GM21447 (cell line): ENCODE results near the gene RNPS1.
"Not testable (repeated sequence)": the region's sequence is repeated elsewhere in the genome, so short reads cannot be mapped to it uniquely, and the experiment has no call there.

ENCODE experiments used
- ATAC-seq: cut with Tn5 transposase; IDR thresholded peaks from one replicate; pipeline ENCODE4 v1.9.1; 2021; ENCODE audit not compliant: unreplicated experiment

RNPS1 gene

DNA sequence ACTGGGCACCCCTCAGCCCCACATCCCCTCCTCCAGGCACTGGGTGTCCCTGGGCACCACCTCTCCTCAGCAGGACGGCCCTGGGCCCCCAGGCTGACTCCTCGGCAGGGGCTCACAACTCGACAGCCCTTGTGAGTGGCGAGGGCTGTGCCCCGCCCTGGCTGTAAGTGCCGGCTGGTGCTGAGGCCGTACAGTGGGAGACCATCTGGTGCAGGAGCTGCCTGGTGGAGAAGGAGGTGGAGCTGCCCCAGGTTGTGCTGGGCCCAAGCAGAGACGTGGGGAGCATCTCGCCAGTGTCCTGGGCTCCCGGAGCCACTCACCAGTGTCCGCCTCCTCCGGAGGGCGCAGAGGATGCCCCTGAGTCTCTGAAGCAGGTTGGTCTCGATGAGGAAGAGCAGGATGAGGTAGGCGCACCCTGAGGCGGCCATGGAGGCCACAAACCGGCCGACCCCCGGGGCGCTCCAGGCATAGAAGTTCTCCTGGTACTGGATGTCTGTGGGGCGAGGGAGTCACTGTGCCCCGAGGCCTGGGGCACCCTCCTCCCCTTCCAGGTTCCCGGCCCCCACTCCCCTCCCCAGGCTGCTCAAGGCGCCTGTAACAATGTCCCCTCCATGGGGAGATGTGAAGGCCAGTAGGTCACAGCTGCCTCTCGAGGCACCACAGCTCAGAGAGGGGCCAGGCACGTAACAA, 15.1 kb upstream of the RNPS1 start:
- no peak for ATAC-seq

GRCh38 chr16:2282262-2282661, 14.3 kb upstream of the RNPS1 start:
- no peak for ATAC-seq

DNA sequence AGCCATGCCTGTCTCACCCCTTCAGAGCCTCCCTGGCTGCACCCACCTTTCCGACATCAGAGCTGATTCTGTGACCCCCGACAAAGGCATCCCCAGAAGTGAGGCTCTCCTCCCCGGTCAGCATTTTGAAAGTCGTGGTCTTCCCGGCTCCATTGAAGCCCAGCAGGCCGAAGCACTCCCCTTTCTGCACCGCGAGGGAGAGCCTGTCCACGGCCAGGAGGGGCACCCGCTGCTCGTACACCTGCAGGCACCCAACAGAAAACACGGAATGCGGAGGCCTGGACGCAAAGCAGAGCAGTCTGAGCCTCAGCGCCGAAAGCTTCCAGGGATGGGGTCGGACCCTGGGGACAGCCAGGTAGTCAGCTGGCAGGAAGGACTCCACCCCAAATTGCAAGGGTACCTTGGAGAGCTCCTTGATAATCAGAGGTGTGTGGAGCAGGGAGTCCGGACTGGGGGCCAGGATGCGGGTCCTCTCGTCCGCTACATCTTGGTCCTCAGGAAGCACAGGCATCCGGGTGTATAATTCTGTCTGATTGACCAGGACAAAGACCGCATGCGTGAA, 13.1 kb upstream of the RNPS1 start:
- ATAC-seq = no peak

DNA sequence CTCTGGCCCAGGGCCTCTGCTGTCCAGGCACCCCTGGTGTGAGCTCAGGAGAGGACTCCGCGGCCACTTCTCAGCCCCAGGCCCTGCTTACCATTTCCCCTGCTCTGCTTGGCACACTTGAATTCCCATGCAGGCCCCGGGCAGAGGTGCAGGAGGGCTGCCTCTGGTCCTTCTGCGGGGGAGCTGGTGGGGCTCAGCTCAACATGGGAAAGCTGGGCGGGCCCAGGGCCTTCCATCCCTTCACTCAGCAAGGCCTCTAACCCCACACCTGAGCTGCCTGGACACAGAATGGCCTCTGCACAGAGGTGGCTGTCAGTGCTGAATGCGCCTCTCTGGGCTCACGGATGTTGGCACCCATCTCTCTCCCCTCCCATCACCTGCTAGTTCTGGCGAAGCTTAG, 12.5 kb upstream of the RNPS1 start:
- ATAC-seq = no peak

DNA sequence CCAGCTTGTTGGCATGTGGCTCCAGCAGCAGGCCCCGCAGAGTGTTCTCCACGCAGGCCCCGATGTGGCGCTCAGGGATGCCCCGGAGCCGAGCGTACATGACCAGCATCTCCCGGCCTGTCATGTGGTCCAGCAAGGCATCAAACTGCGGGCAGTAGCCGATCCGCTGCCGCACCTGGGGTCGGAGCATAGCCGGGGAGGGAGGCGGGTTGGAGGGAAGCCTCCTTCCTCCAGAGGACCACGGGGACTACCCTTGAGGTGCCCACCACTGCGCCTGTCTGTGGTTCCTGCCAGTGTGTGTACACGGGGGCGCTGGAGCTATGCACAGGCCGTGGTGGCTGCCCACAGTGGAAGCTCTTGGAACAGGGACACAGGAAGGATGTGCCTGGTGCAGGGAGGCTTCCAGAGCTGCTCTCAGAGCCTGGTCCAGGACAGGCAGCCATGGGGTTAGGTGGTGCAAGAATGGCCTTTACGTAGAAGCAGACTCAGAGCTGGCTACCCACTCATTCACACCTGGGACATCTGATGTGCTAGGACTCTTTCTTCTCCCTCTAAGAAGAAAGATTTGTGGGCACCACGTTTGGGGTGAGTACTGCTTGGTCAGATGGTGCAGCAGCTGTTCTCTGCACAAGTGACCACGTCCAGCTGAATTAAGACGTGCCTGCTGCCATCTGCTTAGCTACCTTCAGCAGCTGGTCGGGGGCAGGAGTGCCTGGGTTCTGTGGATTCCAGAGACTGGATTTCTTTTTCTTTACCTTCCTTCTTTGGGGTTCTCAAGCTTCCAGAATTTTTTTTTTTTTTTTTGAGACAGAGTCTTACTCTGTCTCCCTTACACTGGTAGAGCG, 11.3 kb upstream of the RNPS1 start:
- ATAC-seq = no peak

DNA sequence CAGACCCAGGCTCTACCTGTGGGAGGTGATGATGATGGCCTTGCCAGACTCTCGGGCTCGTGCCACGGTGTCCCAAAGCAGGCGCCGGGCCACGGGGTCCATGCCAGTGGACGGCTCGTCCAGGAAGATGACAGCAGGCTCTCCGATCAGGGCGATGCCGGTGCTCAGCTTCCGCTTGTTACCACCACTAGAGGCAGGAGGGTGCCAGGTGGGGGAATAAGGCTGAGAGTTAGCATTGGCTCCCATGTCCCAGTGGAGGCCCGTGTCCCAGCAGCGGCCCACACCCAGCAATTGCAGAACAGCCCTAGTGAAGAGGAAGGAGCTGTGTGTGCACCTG, 10.3 kb upstream of the RNPS1 start:
- no peak for ATAC-seq

DNA sequence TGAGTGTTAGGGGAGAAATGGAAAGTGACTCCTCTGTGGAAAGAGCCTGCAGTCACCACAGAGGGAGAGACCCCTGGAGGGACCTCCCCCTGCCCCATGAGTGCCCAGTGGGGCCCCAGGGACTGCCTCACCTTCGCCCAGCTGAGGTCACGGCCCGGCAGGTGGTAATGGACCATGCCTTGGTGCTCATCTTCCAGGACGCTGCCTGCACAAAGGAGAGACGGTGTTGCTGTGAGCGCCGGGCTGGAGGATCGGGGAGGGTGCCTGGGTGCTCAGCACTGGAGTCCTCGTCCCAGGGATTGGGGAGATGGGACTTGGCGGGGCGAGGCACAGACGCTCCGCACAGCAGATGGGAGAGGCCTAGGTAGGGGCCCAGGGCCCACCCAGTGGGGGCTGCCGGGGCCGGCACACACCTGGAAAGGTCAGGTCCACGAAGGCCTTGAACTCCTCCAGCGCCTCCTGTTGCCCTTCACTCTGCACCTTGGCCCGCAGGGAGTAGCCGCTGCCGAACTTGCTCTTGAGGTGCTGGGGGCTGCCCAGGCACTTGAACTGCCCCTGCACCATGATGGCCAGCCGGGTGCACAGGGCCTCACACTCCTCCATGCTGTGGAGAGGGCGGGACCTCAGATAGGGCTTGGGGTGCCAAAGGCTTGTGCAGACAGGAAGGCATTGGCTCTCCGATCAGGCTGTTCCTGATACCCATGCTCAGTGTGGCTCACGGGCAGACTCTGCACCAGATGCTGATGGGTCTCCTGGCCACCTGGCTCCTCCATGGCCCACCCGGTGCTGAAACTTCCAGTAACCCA, 9.7 kb upstream of the RNPS1 start:
- no peak for ATAC-seq

GRCh38 chr16:2276368-2277195, 8.7 kb upstream of the RNPS1 start:
- ATAC-seq = no peak

DNA sequence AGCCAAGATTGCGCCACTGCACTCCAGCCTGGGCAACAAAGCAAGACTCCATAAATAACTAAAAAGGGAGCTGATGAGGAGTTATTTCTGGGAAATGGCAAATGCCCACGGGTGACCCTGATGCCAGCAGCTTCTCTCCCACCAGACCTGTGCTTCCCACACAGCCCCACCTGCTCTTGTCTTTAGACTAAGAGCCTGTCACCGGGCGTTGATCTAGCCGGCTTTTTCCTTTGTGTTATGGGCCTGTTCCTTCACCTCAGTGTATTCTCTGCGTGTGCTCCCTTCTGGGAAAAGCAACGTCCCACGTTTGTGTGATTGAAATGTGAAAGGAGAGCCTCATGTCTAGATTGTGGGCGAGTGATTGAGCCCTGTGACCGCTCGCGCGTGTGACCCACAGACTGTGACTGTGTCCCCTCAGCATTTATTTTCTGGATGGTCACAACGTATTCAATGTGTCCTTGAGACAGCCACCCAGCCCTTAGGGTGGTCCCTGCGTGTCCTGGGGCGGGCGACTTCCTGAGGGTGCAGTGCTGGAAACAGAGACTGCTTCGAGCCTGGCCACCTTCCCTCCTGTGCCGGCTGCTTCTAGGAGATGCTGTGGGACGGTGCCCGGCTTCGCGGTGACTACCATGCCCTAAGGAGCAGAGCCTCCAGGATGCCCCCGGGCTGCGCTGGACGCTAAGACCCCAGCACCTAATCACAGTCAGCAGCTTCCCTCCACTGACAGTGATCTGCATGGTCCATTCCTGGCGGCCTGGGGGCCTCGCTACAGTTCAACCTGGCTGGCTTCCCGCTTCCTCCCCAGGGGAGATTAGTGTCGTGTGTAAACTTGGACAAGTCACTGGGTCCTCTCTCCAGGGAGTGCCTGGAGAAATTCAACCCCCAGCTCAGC, 7.8 kb upstream of the RNPS1 start:
- ATAC-seq = no peak

GRCh38 chr16:2273931-2274330, 6.0 kb upstream of the RNPS1 start:
- ATAC-seq = no peak

- no peak for ATAC-seq
Measured at GRCh38 chr16:2273484-2273883, 5.6 kb upstream of the RNPS1 start.

GRCh38 chr16:2271848-2272461, 4.0 kb upstream of the RNPS1 start:
- ATAC-seq = no peak

DNA sequence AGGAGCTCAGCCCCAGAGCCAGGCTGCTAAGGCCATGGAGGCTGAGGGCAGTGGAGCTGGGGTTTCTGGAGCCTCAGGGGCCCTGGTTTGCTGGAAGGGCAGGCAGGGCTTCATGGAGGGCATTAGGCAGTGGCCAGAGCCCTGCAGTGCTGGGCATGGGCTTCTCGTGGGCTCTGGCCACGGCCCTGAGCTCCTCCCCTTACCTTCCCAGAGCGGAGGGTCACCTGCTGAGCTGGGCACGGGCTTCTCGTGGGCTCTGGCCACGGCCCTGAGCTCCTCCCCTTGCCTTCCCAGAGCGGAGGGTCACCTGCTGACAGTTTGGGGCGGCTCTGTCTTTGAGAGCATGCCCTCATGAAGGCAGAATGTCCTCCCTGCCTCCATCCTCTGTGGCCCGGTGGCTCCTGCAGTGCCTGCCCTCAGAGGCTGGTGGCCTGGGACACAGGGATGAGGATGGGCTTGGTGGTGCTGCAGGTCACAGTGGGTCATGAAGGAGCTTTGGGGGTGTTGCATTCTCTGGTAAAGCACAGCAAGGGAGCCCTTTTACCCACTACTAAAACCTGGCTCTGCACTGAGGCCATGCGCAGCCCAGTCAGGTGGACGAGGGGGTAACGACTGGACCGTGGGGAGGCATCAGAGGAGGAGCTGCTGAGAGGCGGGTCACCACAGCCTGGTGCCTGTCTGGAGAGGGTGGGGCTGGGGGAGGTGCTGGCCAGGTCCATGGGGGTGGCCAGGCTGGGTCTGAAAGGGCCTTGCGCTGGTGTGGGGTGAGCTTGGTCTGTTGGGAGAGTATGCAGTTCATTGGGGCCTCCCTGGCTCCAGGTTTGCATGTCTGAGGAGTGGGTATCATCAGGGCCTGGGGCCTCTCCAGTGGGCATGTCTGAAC, 2.9 kb upstream of the RNPS1 start:
- no peak for ATAC-seq

DNA sequence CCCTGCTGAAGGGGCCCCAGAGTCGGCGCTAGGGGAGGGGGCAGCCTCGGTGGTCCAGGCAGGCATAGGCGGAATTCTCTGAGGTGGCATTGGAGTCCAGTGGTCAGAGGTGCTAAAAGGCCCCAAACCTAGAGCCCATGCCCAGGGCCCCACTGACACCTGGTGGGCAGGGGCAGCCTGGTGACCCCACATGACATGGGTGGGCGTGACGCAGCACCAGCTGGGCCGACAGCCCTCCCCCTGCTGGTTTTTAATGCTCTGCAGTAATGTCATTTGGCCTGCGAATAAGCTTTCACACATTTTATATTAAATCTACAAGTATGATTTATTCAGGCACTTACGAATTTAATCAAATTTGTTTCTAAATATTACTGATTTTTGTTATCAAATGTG, 2.1 kb upstream of the RNPS1 start:
- no peak for ATAC-seq

GRCh38 chr16:2267505-2267912, 417 bp downstream of the RNPS1 start:
- peak; percentile 58 for ATAC-seq

- ATAC-seq = not testable (repeated sequence)
Measured at GRCh38 chr16:2266887-2267286, 1.0 kb downstream of the RNPS1 start.

GRCh38 chr16:2263026-2263425, 4.9 kb downstream of the RNPS1 start:
- ATAC-seq = not testable (repeated sequence)

DNA sequence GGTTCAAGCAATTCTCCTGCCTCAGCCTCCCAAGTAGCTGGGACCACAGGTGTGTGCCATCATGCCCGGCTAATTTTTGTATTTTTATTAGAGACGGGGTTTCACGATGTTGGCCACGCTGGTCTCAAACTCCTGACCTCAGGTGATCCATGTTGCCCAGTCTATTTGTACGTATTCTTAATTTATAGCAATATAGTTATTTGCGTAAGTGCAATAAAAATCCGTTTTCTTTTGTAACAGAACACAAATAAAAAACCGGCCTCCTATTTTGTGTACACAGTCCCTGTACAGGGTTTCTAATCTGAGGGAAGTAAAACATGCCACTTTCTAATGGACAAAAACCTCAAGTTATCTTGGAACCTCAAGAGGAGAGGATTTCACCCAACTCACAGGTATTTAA, 7.7 kb downstream of the RNPS1 start:
- ATAC-seq = no peak
